Fibroblast of the aortic adventitia (primary cell): Measurements from ENCODE around the gene PFKM. TPM values are rescaled to one million over a fixed set of nuclear protein-coding genes. Genes with fewer than 3 reads are reported as not detected.
A peak's percentile ranks its signal among the peaks of the same experiment; 100 is the strongest.

Experiments
- DNase-seq: peaks from one replicate; pipeline ENCODE4 v3.0.0-alpha.2; 2010; ENCODE audit warnings: low read depth
- H3K4me3 ChIP-seq: 2 replicates; pipeline ENCODE4 v1.5.1; 2011; ENCODE audit warnings: low read depth, mild to moderate bottlenecking, control low read depth, low read length, moderate library complexity
- CTCF ChIP-seq: IDR thresholded peaks from 2 replicates; pipeline ENCODE4 v1.5.1; 2011; ENCODE audit warnings: mild to moderate bottlenecking, low read length, control low read depth, inconsistent platforms; ENCODE audit not compliant: insufficient read depth
- total RNA-seq: library from RNA; depleted of rRNA; stranded (reverse); fragments of >200 nt; gene quantifications from 2 replicates; pipeline ENCODE4 v1.2.3, GENCODE V29; 2012; ENCODE audit warnings: low replicate concordance

Gene PFKM
- total RNA-seq, 1 donor: 50.5 TPM

- H3K4me3 ChIP-seq: no peak overlapping the region
- peak; percentile 65 for DNase-seq
- no peak for TF ChIP-seq CTCF
Observed at GRCh38 chr12:48092611-48093010, 26.6 kb upstream of the PFKM start.

- no peak for TF ChIP-seq CTCF
- DNase-seq: no peak
- H3K4me3 ChIP-seq: peak overlapping the region; percentile 88
Observed at GRCh38 chr12:48104531-48104930, 14.6 kb upstream of the PFKM start.

GRCh38 chr12:48105321-48105866, 13.8 kb upstream of the PFKM start:
- peak overlapping the region; percentile 88 for H3K4me3 ChIP-seq
- no peak for TF ChIP-seq CTCF
- DNase-seq: peak; percentile 13

GRCh38 chr12:48105867-48106680, 13.1 kb upstream of the PFKM start, which contains the start of gene SENP1:
TSS of gene SENP1 (minus strand) at chr12:48106079. CDS start at chr12:48101472, 4,607 bp downstream.
- DNase-seq: peak; percentile 90
- TF ChIP-seq CTCF: peak; percentile 39
- peak within 1 kb of the TSS; percentile 88 for H3K4me3 ChIP-seq

- no peak for TF ChIP-seq CTCF
- peak overlapping the region; percentile 88 for H3K4me3 ChIP-seq
Observed at GRCh38 chr12:48106681-48107613, 12.2 kb upstream of the PFKM start.

GRCh38 chr12:48109424-48109823, 9.7 kb upstream of the PFKM start:
- DNase-seq: no peak
- no peak for TF ChIP-seq CTCF

More at GRCh38 chr12:48106681-48107613, 12.2 kb upstream of the PFKM start:
- no peak for DNase-seq

More at GRCh38 chr12:48109424-48109823, 9.7 kb upstream of the PFKM start:
- H3K4me3 ChIP-seq: no peak overlapping the region
